Esophagus muscularis mucosa (tissue), 4 donors: ENCODE results near the gene PIH1D2.

Experiments
- CTCF ChIP-seq, 3 experiments: fragments of 200-600 bp in 2 of 3; fragments of 450-650 bp in 1 of 3; sonication (generic) in 2 of 3; IDR thresholded peaks; one replicate each; pipeline ENCODE4 v1.5.1; 2017 to 2019; ENCODE audit warnings: antibody characterized with exemption in 3 of 3, mild to moderate bottlenecking in 2 of 3, moderate library complexity in 1 of 3
- EP300 ChIP-seq: sonication (generic); formaldehyde crosslinking; IDR thresholded peaks from one replicate; pipeline ENCODE4 v1.6.1; 2017; ENCODE audit warnings: antibody characterized with exemption
- POLR2A ChIP-seq: fragments of 450-650 bp; IDR thresholded peaks from one replicate; pipeline ENCODE4 v1.6.1; 2017; ENCODE audit warnings: antibody characterized with exemption, moderate library complexity, mild to moderate bottlenecking, low read depth
- POLR2AphosphoS5 ChIP-seq, 2 donors: sonication (generic); formaldehyde crosslinking; IDR thresholded peaks; one replicate each; pipeline ENCODE4 v1.6.1; 2017; ENCODE audit warnings: antibody characterized with exemption in 2 of 2

GRCh38 chr11:112123129-112123528, 49.3 kb upstream of the PIH1D2 start:
- no peak for TF ChIP-seq CTCF (IDR thresholded peaks at IDR 0.05)
- no peak for TF ChIP-seq EP300
- no peak for TF ChIP-seq POLR2A
- TF ChIP-seq POLR2AphosphoS5 (IDR thresholded peaks at IDR 0.05): no peak
